ENCODE data around the gene CBR4.

The CBR4 gene

GRCh38 chr4:169027663-169028062 is 17.6 kb upstream of the CBR4 start:
- H3K4me3 ChIP-seq (ENCODE audit: low read length) = no peak overlapping the region
- no peaks in the 10 kb centered on the region for H3K36me3 ChIP-seq (ENCODE audit: control insufficient read depth, low read length)
- H3K4me1 ChIP-seq (ENCODE audit: control insufficient read depth, low read length) = no peaks in the 10 kb centered on the region
- H3K27ac ChIP-seq (ENCODE audit: low read depth, low read length) = no peak overlapping the region
- TF ChIP-seq EZH2phosphoT487 (IDR thresholded peaks at IDR 0.05; ENCODE audit: borderline replicate concordance, low read length) = no peak
- TF ChIP-seq, protein P1, sequence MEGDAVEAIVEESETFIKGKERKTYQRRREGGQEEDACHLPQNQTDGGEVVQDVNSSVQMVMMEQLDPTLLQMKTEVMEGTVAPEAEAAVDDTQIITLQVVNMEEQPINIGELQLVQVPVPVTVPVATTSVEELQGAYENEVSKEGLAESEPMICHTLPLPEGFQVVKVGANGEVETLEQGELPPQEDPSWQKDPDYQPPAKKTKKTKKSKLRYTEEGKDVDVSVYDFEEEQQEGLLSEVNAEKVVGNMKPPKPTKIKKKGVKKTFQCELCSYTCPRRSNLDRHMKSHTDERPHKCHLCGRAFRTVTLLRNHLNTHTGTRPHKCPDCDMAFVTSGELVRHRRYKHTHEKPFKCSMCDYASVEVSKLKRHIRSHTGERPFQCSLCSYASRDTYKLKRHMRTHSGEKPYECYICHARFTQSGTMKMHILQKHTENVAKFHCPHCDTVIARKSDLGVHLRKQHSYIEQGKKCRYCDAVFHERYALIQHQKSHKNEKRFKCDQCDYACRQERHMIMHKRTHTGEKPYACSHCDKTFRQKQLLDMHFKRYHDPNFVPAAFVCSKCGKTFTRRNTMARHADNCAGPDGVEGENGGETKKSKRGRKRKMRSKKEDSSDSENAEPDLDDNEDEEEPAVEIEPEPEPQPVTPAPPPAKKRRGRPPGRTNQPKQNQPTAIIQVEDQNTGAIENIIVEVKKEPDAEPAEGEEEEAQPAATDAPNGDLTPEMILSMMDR (IDR thresholded peaks at IDR 0.05; ENCODE audit: low read depth, low read length, poor library complexity, severe bottlenecking) = no peak
- no peaks in the 10 kb centered on the region for H3K79me2 ChIP-seq (ENCODE audit: control insufficient read depth, low read length)
- no peaks in the 10 kb centered on the region for H3K9me3 ChIP-seq (ENCODE audit: control insufficient read depth, insufficient read depth, low read length)
- H3K4me2 ChIP-seq (ENCODE audit: low read length) = no peak overlapping the region
- no peaks in the 10 kb centered on the region for H3K9me2 ChIP-seq (replicated peaks; ENCODE audit: control insufficient read depth, low read length)
- no peaks in the 10 kb centered on the region for H4K20me1 ChIP-seq (ENCODE audit: control insufficient read depth, insufficient read depth, low read depth, low read length)
- H3F3A ChIP-seq (ENCODE audit: control insufficient read depth, insufficient read depth) = no peaks in the 10 kb centered on the region
- no peaks in the 10 kb centered on the region for H3K27me3 ChIP-seq (ENCODE audit: control insufficient read depth, low read length)

DNA sequence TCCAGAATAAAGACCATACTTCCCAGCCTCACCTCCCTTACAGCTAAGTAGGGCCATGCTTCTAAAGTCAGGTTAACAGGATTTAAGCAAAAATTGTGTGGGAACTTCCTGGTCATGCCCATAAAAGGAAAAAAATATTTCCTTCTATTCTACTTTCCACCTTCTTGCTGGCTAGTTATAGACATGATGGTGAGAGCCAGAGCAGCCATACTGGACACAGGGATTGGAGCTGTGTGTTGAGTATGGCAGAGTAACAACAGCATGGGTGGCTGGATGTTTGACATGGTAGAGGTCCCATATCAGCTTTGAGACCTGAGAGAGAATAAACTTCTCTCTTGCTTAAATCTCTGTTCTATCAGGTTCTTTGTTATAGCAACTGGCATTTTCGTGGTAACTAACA is 15.1 kb upstream of the CBR4 start:
- Histone ChIP-seq H4K20me1 (ENCODE audit: control insufficient read depth, insufficient read depth, low read depth, low read length) (no peaks in the 10 kb centered on the region), H3K9me3 (ENCODE audit: control insufficient read depth, insufficient read depth, low read length) (no peaks in the 10 kb centered on the region), H3K4me2 (ENCODE audit: low read length) (no peak overlapping the region), H3K79me2 (ENCODE audit: control insufficient read depth, low read length) (no peaks in the 10 kb centered on the region), H3K4me3 (ENCODE audit: low read length) (no peak overlapping the region), H3K27ac (ENCODE audit: low read depth, low read length) (no peak overlapping the region), H3K4me1 (ENCODE audit: control insufficient read depth, low read length) (no peaks in the 10 kb centered on the region), H3F3A (ENCODE audit: control insufficient read depth, insufficient read depth) (no peaks in the 10 kb centered on the region), H3K9me2 (replicated peaks; ENCODE audit: control insufficient read depth, low read length) (no peaks in the 10 kb centered on the region), H3K27me3 (ENCODE audit: control insufficient read depth, low read length) (no peaks in the 10 kb centered on the region), H3K36me3 (ENCODE audit: control insufficient read depth, low read length) (no peaks in the 10 kb centered on the region)
- TF ChIP-seq EZH2phosphoT487 (IDR thresholded peaks at IDR 0.05; ENCODE audit: borderline replicate concordance, low read length) = no peak
- TF ChIP-seq, protein P1 (IDR thresholded peaks at IDR 0.05; ENCODE audit: low read depth, low read length, poor library complexity, severe bottlenecking) = no peak

DNA sequence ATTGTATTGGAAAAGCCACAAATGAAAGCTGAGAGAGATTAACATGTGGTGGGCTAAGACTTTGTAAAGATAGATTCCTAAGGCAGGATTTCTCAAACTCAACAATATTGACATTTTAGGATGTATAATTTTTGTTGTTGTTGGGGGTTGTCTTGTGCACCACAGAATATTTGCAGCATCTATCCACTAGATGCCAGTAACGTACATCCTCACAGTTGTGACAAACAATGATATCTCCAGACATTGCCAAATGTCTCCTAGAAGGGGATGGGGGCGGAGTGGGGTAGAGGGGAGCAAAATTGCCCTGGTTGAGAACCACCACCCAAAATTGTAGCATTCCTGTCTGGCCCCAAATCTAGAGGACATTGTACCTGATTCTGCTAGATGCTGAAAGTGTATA is 14.7 kb upstream of the CBR4 start:
- Histone ChIP-seq H3K9me2 (replicated peaks; ENCODE audit: control insufficient read depth, low read length) (no peaks in the 10 kb centered on the region), H3K9me3 (ENCODE audit: control insufficient read depth, insufficient read depth, low read length) (no peaks in the 10 kb centered on the region), H4K20me1 (ENCODE audit: control insufficient read depth, insufficient read depth, low read depth, low read length) (no peaks in the 10 kb centered on the region), H3K79me2 (ENCODE audit: control insufficient read depth, low read length) (no peaks in the 10 kb centered on the region), H3K27me3 (ENCODE audit: control insufficient read depth, low read length) (no peaks in the 10 kb centered on the region), H3K36me3 (ENCODE audit: control insufficient read depth, low read length) (no peaks in the 10 kb centered on the region), H3K4me1 (ENCODE audit: control insufficient read depth, low read length) (no peaks in the 10 kb centered on the region), H3K27ac (ENCODE audit: low read depth, low read length) (no peak overlapping the region), H3K4me3 (ENCODE audit: low read length) (no peak overlapping the region), H3K4me2 (ENCODE audit: low read length) (no peak overlapping the region), H3F3A (ENCODE audit: control insufficient read depth, insufficient read depth) (no peaks in the 10 kb centered on the region)
- TF ChIP-seq, protein P1 (IDR thresholded peaks at IDR 0.05; ENCODE audit: low read depth, low read length, poor library complexity, severe bottlenecking) = peak; percentile 67
- TF ChIP-seq EZH2phosphoT487 (IDR thresholded peaks at IDR 0.05; ENCODE audit: borderline replicate concordance, low read length) = no peak

GRCh38 chr4:169018406-169018805 is 8.4 kb upstream of the CBR4 start:
- H3K4me2 ChIP-seq (ENCODE audit: low read length) = no peak overlapping the region
- H3K36me3 ChIP-seq (ENCODE audit: control insufficient read depth, low read length) = no peaks in the 10 kb centered on the region
- H3F3A ChIP-seq (ENCODE audit: control insufficient read depth, insufficient read depth) = no peaks in the 10 kb centered on the region
- H3K4me1 ChIP-seq (ENCODE audit: control insufficient read depth, low read length) = no peaks in the 10 kb centered on the region
- H4K20me1 ChIP-seq (ENCODE audit: control insufficient read depth, insufficient read depth, low read depth, low read length) = no peaks in the 10 kb centered on the region
- H3K4me3 ChIP-seq (ENCODE audit: low read length) = no peak overlapping the region
- no peak for TF ChIP-seq EZH2phosphoT487 (IDR thresholded peaks at IDR 0.05; ENCODE audit: borderline replicate concordance, low read length)
- TF ChIP-seq, protein P1 (IDR thresholded peaks at IDR 0.05; ENCODE audit: low read depth, low read length, poor library complexity, severe bottlenecking) = no peak
- H3K27me3 ChIP-seq (ENCODE audit: control insufficient read depth, low read length) = no peaks in the 10 kb centered on the region
- no peaks in the 10 kb centered on the region for H3K9me3 ChIP-seq (ENCODE audit: control insufficient read depth, insufficient read depth, low read length)
- H3K79me2 ChIP-seq (ENCODE audit: control insufficient read depth, low read length) = no peaks in the 10 kb centered on the region
- H3K27ac ChIP-seq (ENCODE audit: low read depth, low read length) = no peak overlapping the region
- no peaks in the 10 kb centered on the region for H3K9me2 ChIP-seq (replicated peaks; ENCODE audit: control insufficient read depth, low read length)
